Activated CD4-positive, alpha-beta T cell treated with anti-CD3 and anti-CD28 coated beads, Interleukin-2, amount 10 ng/mL, durations not matched to agents 24 days and 14 days (primary cell): Measurements from ENCODE around the gene SND1. TPM values are rescaled to one million over a fixed set of nuclear protein-coding genes. Genes with fewer than 3 reads are reported as not detected.
A peak's percentile ranks its signal among the peaks of the same experiment; 100 is the strongest.

Source experiments
- DNase-seq: peaks from one replicate; pipeline ENCODE4 v3.0.0; 2022
- H3K27ac Mint-ChIP-seq: one replicate; pipeline ENCODE4 v1.8.0; 2022; ENCODE audit warnings: mild to moderate bottlenecking, mixed read lengths
- H3K27me3 Mint-ChIP-seq: one replicate; pipeline ENCODE4 v1.8.0; 2022; ENCODE audit warnings: mixed read lengths
- H3K36me3 Mint-ChIP-seq: one replicate; pipeline ENCODE4 v1.8.0; 2022; ENCODE audit warnings: low read depth, mild to moderate bottlenecking, mixed read lengths
- H3K4me1 Mint-ChIP-seq: one replicate; pipeline ENCODE4 v1.8.0; 2021; ENCODE audit warnings: mixed read lengths
- H3K4me3 Mint-ChIP-seq: one replicate; pipeline ENCODE4 v1.8.0; 2022; ENCODE audit warnings: mild to moderate bottlenecking, moderate library complexity, mixed read lengths
- H3K9me3 Mint-ChIP-seq: one replicate; pipeline ENCODE4 v1.8.0; 2021; ENCODE audit warnings: mixed read lengths
- intact Hi-C: fragments of 100-400 bp; cut with micrococcal nuclease; formaldehyde crosslinking; loops from one replicate; pipeline ENCODE4 v1.15.1; 2023
- total RNA-seq: library from RNA; stranded (reverse); gene quantifications from 2 replicates; pipeline ENCODE4 v1.2.3, GENCODE V29; 2022

The SND1 gene
- total RNA-seq, 1 donor from 2014 or later: 295 TPM

- Mint-ChIP-seq H3K9me3 (no peaks in the 10 kb centered on the region), H3K27me3 (no peaks in the 10 kb centered on the region), H3K36me3 (peaks cover 9% of the 10 kb centered on the region), H3K4me3 (no peak overlapping the region), H3K27ac (no peak overlapping the region), H3K4me1 (peaks cover 17% of the 10 kb centered on the region)
- DNase-seq: no peak
- intact Hi-C loops: no loop called here
Observed at GRCh38 chr7:128042012-128042411, 390.0 kb downstream of the SND1 start.

GRCh38 chr7:128044064-128044463 lies 392.1 kb downstream of the SND1 start:
- intact Hi-C loops: no loop called here
- Mint-ChIP-seq H3K36me3 (peaks cover 9% of the 10 kb centered on the region), H3K9me3 (no peaks in the 10 kb centered on the region), H3K27ac (no peak overlapping the region), H3K27me3 (no peaks in the 10 kb centered on the region), H3K4me1 (peaks cover 14% of the 10 kb centered on the region), H3K4me3 (no peak overlapping the region)
- no peak for DNase-seq

GRCh38 chr7:128045158-128045557 lies 393.2 kb downstream of the SND1 start:
- no peaks in the 10 kb centered on the region for H3K27me3 Mint-ChIP-seq
- intact Hi-C loops: no loop called here
- H3K36me3 Mint-ChIP-seq: peaks cover 11% of the 10 kb centered on the region
- no peaks in the 10 kb centered on the region for H3K9me3 Mint-ChIP-seq
- H3K27ac Mint-ChIP-seq: peak overlapping the region; percentile 58
- no peak overlapping the region for H3K4me3 Mint-ChIP-seq
- H3K4me1 Mint-ChIP-seq: peaks cover 21% of the 10 kb centered on the region
- no peak for DNase-seq

GRCh38 chr7:128045766-128046165 lies 393.8 kb downstream of the SND1 start:
- intact Hi-C loops: no loop called here
- H3K4me1 Mint-ChIP-seq: peaks cover 21% of the 10 kb centered on the region
- no peak overlapping the region for H3K27ac Mint-ChIP-seq
- no peaks in the 10 kb centered on the region for H3K9me3 Mint-ChIP-seq
- H3K27me3 Mint-ChIP-seq: no peaks in the 10 kb centered on the region
- H3K4me3 Mint-ChIP-seq: no peak overlapping the region
- peaks cover 12% of the 10 kb centered on the region for H3K36me3 Mint-ChIP-seq
- DNase-seq: no peak

GRCh38 chr7:128052404-128052803 lies 400.4 kb downstream of the SND1 start:
- Mint-ChIP-seq H3K36me3 (peaks cover 5% of the 10 kb centered on the region), H3K27me3 (no peaks in the 10 kb centered on the region), H3K4me1 (peaks cover 15% of the 10 kb centered on the region), H3K4me3 (no peak overlapping the region), H3K27ac (no peak overlapping the region), H3K9me3 (no peaks in the 10 kb centered on the region)
- no peak for DNase-seq
- intact Hi-C loops: no loop called here

- no peak overlapping the region for H3K27ac Mint-ChIP-seq
- no peak for DNase-seq
- H3K4me1 Mint-ChIP-seq: peaks cover 18% of the 10 kb centered on the region
- H3K36me3 Mint-ChIP-seq: peaks cover 7% of the 10 kb centered on the region
- H3K9me3 Mint-ChIP-seq: no peaks in the 10 kb centered on the region
- no peaks in the 10 kb centered on the region for H3K27me3 Mint-ChIP-seq
- intact Hi-C loops: no loop called here
- no peak overlapping the region for H3K4me3 Mint-ChIP-seq
Observed at GRCh38 chr7:128053023-128053422, 401.0 kb downstream of the SND1 start.

GRCh38 chr7:128053991-128054390 lies 402.0 kb downstream of the SND1 start:
- H3K4me1 Mint-ChIP-seq: peaks cover 23% of the 10 kb centered on the region
- H3K9me3 Mint-ChIP-seq: no peaks in the 10 kb centered on the region
- no peak overlapping the region for H3K27ac Mint-ChIP-seq
- intact Hi-C loops: no loop called here
- peaks cover 9% of the 10 kb centered on the region for H3K36me3 Mint-ChIP-seq
- H3K27me3 Mint-ChIP-seq: no peaks in the 10 kb centered on the region
- DNase-seq: no peak
- H3K4me3 Mint-ChIP-seq: no peak overlapping the region

- Mint-ChIP-seq H3K4me3 (no peak overlapping the region), H3K9me3 (no peaks in the 10 kb centered on the region), H3K27me3 (no peaks in the 10 kb centered on the region), H3K36me3 (peaks cover 8% of the 10 kb centered on the region), H3K4me1 (peaks cover 23% of the 10 kb centered on the region), H3K27ac (no peak overlapping the region)
- no peak for DNase-seq
- intact Hi-C loops: no loop called here
Observed at GRCh38 chr7:128054511-128054910, 402.5 kb downstream of the SND1 start.

- H3K4me3 Mint-ChIP-seq: no peak overlapping the region
- H3K9me3 Mint-ChIP-seq: no peaks in the 10 kb centered on the region
- no peaks in the 10 kb centered on the region for H3K27me3 Mint-ChIP-seq
- intact Hi-C loops: no loop called here
- H3K4me1 Mint-ChIP-seq: peaks cover 31% of the 10 kb centered on the region
- H3K36me3 Mint-ChIP-seq: peaks cover 6% of the 10 kb centered on the region
- DNase-seq: no peak
- no peak overlapping the region for H3K27ac Mint-ChIP-seq
Observed at GRCh38 chr7:128055637-128056036, 403.6 kb downstream of the SND1 start.

GRCh38 chr7:128056901-128057300 lies 404.9 kb downstream of the SND1 start:
- Mint-ChIP-seq H3K36me3 (peaks cover 6% of the 10 kb centered on the region), H3K4me3 (no peak overlapping the region), H3K9me3 (no peaks in the 10 kb centered on the region), H3K27me3 (no peaks in the 10 kb centered on the region), H3K27ac (no peak overlapping the region), H3K4me1 (peaks cover 31% of the 10 kb centered on the region)
- intact Hi-C loops: no loop called here
- DNase-seq: no peak

GRCh38 chr7:128057909-128058308 lies 405.9 kb downstream of the SND1 start:
- peaks cover 8% of the 10 kb centered on the region for H3K36me3 Mint-ChIP-seq
- no peak overlapping the region for H3K27ac Mint-ChIP-seq
- H3K4me1 Mint-ChIP-seq: peaks cover 28% of the 10 kb centered on the region
- intact Hi-C loops: no loop called here
- DNase-seq: no peak
- H3K4me3 Mint-ChIP-seq: no peak overlapping the region
- no peaks in the 10 kb centered on the region for H3K9me3 Mint-ChIP-seq
- H3K27me3 Mint-ChIP-seq: no peaks in the 10 kb centered on the region

GRCh38 chr7:128059143-128059988 lies 407.4 kb downstream of the SND1 start:
- Mint-ChIP-seq H3K9me3 (no peaks in the 10 kb centered on the region), H3K27me3 (no peaks in the 10 kb centered on the region), H3K4me3 (peak overlapping the region; percentile 23), H3K36me3 (peaks cover 8% of the 10 kb centered on the region), H3K27ac (peak overlapping the region; percentile 36), H3K4me1 (peaks cover 28% of the 10 kb centered on the region)
- DNase-seq: peak; percentile 77
- intact Hi-C loops: no loop called here

GRCh38 chr7:128060018-128060417 lies 408.0 kb downstream of the SND1 start:
- no peak for DNase-seq
- Mint-ChIP-seq H3K9me3 (no peaks in the 10 kb centered on the region), H3K4me3 (no peak overlapping the region), H3K4me1 (peaks cover 28% of the 10 kb centered on the region), H3K27me3 (no peaks in the 10 kb centered on the region), H3K27ac (no peak overlapping the region), H3K36me3 (peaks cover 8% of the 10 kb centered on the region)
- intact Hi-C loops: no loop called here

GRCh38 chr7:128063088-128063487 lies 411.1 kb downstream of the SND1 start:
- H3K9me3 Mint-ChIP-seq: no peaks in the 10 kb centered on the region
- H3K36me3 Mint-ChIP-seq: peaks cover 6% of the 10 kb centered on the region
- peaks cover 23% of the 10 kb centered on the region for H3K4me1 Mint-ChIP-seq
- no peak overlapping the region for H3K4me3 Mint-ChIP-seq
- H3K27ac Mint-ChIP-seq: no peak overlapping the region
- H3K27me3 Mint-ChIP-seq: no peaks in the 10 kb centered on the region
- intact Hi-C loops: no loop called here
- no peak for DNase-seq

- Mint-ChIP-seq H3K4me3 (no peak overlapping the region), H3K36me3 (peaks cover 3% of the 10 kb centered on the region), H3K27ac (no peak overlapping the region), H3K27me3 (no peaks in the 10 kb centered on the region), H3K4me1 (peaks cover 10% of the 10 kb centered on the region), H3K9me3 (no peaks in the 10 kb centered on the region)
- intact Hi-C loops: no loop called here
- no peak for DNase-seq
Observed at GRCh38 chr7:128065872-128066271, 413.9 kb downstream of the SND1 start.
